Measurements from ENCODE around the gene TPO.

Gene TPO

GRCh38 chr2:1588051-1588977 is 175.1 kb downstream of the TPO start:
- no peak for DNase-seq

- no peak for DNase-seq
Observed at GRCh38 chr2:1588978-1589621, 175.8 kb downstream of the TPO start.

- DNase-seq: no peak
Observed at GRCh38 chr2:1590596-1591460, 177.6 kb downstream of the TPO start.

GRCh38 chr2:1591461-1591770 is 178.2 kb downstream of the TPO start:
- no peak for DNase-seq
